Fibroblast of pulmonary artery (primary cell): ENCODE measurements around the gene RFX7.

Source experiments
- DNase-seq: peaks from one replicate; pipeline ENCODE4 v3.0.0-alpha.2; 2010; ENCODE audit warnings: low read depth
- H3K4me3 ChIP-seq: replicated peaks from 2 replicates; pipeline ENCODE4 v1.5.1; 2011; ENCODE audit warnings: low read depth, mild to moderate bottlenecking, control low read depth, low read length, moderate library complexity
- CTCF ChIP-seq: IDR thresholded peaks from 2 replicates; pipeline ENCODE4 v1.5.1; 2011; ENCODE audit warnings: mild to moderate bottlenecking, control low read depth, low read length, inconsistent platforms; ENCODE audit errors: missing control alignments

RFX7 gene

GRCh38 chr15:56148064-56148463 is 95.6 kb downstream of the RFX7 start:
- DNase-seq, result no peak
- H3K4me3 ChIP-seq, result no peak overlapping the region
- no peak for TF ChIP-seq CTCF

- no peak overlapping the region for H3K4me3 ChIP-seq
- no peak for DNase-seq
- TF ChIP-seq CTCF, result no peak
Measured at GRCh38 chr15:56146756-56147155, 96.9 kb downstream of the RFX7 start.

- DNase-seq, result no peak
- TF ChIP-seq CTCF, result no peak
- no peak overlapping the region for H3K4me3 ChIP-seq
Measured at GRCh38 chr15:56128081-56128480, 115.6 kb downstream of the RFX7 start.

- no peak overlapping the region for H3K4me3 ChIP-seq
- no peak for DNase-seq
- TF ChIP-seq CTCF, result no peak
Measured at GRCh38 chr15:56126409-56126808, 117.3 kb downstream of the RFX7 start.

GRCh38 chr15:56124391-56124790 is 119.3 kb downstream of the RFX7 start:
- no peak overlapping the region for H3K4me3 ChIP-seq
- no peak for DNase-seq
- no peak for TF ChIP-seq CTCF

- no peak for TF ChIP-seq CTCF
Measured at GRCh38 chr15:56105855-56106254, 137.8 kb downstream of the RFX7 start.

GRCh38 chr15:56102441-56102840 is 141.2 kb downstream of the RFX7 start:
- no peak for TF ChIP-seq CTCF
- DNase-seq, result no peak
- no peak overlapping the region for H3K4me3 ChIP-seq

More at GRCh38 chr15:56105855-56106254, 137.8 kb downstream of the RFX7 start:
- DNase-seq, result no peak
- H3K4me3 ChIP-seq, result no peak overlapping the region
